Jurkat, Clone E6-1 (cell line): ENCODE measurements around the gene SP8.

Experiments
- DNase-seq: peaks from one replicate; pipeline ENCODE4 v3.0.0-alpha.2; 2011; ENCODE audit warnings: low read depth, low spot score
- H3K4me3 ChIP-seq: 2 replicates; pipeline ENCODE4 v1.5.1; 2011; ENCODE audit warnings: mild to moderate bottlenecking, low read length, control low read depth, moderate library complexity

Gene SP8

GRCh38 chr7:20778063-20778721 lies 8.5 kb downstream of the SP8 start:
- no peak for DNase-seq
- H3K4me3 ChIP-seq: no peak overlapping the region

GRCh38 chr7:20777377-20778062 lies 9.2 kb downstream of the SP8 start:
- no peak for DNase-seq
- H3K4me3 ChIP-seq: no peak overlapping the region

- no peak overlapping the region for H3K4me3 ChIP-seq
- no peak for DNase-seq
Observed at GRCh38 chr7:20776942-20777341, 9.7 kb downstream of the SP8 start.

- no peak for DNase-seq
- H3K4me3 ChIP-seq: no peak overlapping the region
Observed at GRCh38 chr7:20776214-20776911, 10.3 kb downstream of the SP8 start.

GRCh38 chr7:20754001-20754400 lies 32.7 kb downstream of the SP8 start:
- no peak overlapping the region for H3K4me3 ChIP-seq
- DNase-seq: no peak

- no peak for DNase-seq
- no peak overlapping the region for H3K4me3 ChIP-seq
Observed at GRCh38 chr7:20749906-20750305, 36.8 kb downstream of the SP8 start.

- DNase-seq: no peak
Observed at GRCh38 chr7:20748853-20749252, 37.8 kb downstream of the SP8 start.

GRCh38 chr7:20747001-20747400 lies 39.7 kb downstream of the SP8 start:
- DNase-seq: no peak
- H3K4me3 ChIP-seq: no peak overlapping the region

More at GRCh38 chr7:20748853-20749252, 37.8 kb downstream of the SP8 start:
- H3K4me3 ChIP-seq: no peak overlapping the region

GRCh38 chr7:20745702-20746101 lies 41.0 kb downstream of the SP8 start:
- no peak overlapping the region for H3K4me3 ChIP-seq
- no peak for DNase-seq

- no peak for DNase-seq
- H3K4me3 ChIP-seq: no peak overlapping the region
Observed at GRCh38 chr7:20744954-20745446, 41.7 kb downstream of the SP8 start.

- no peak overlapping the region for H3K4me3 ChIP-seq
- DNase-seq: no peak
Observed at GRCh38 chr7:20742913-20743312, 43.8 kb downstream of the SP8 start.

- no peak overlapping the region for H3K4me3 ChIP-seq
- DNase-seq: no peak
Observed at GRCh38 chr7:20741801-20742200, 44.9 kb downstream of the SP8 start.

- H3K4me3 ChIP-seq: no peak overlapping the region
- DNase-seq: no peak
Observed at GRCh38 chr7:20738518-20739481, 47.9 kb downstream of the SP8 start.

GRCh38 chr7:20737840-20738448 lies 48.7 kb downstream of the SP8 start:
- no peak overlapping the region for H3K4me3 ChIP-seq
- no peak for DNase-seq

GRCh38 chr7:20735346-20736065 lies 51.2 kb downstream of the SP8 start:
- no peak overlapping the region for H3K4me3 ChIP-seq
- no peak for DNase-seq
